ENCODE data around the gene TEAD1.

The TEAD1 gene

DNA sequence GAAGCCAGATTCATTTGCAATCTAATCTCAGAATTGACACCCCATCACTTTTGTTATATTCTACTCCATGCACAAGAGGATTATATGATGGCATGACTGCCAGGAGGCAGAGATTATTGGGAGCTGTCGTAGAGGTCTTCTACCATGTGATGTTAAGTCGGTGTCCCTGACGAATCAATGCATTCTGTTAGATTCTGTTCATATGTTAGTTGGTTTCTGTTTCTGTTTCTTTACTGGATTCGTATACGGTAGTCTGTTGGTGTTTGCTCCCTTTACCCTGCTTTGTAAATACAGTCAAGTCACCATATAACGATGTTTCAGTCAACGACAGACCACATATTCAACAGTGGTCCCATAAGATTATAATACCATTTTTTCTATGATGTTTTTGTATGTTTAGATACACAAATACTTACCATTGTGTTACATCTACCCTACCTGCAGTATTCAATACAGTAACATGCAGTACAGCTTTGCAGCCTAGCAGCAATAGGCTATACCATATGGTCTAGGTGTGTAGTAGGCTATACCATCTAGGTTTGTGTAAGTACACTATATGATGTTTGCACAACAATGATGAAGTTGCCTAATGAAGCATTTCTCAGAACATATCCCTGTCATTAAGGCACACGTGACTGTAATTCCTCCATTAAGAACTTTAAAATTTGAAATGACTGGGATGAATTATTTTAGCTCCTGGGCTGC is 312.1 kb downstream of the TEAD1 start:
- no peak for DNase-seq (ENCODE audit: low spot score)

DNA sequence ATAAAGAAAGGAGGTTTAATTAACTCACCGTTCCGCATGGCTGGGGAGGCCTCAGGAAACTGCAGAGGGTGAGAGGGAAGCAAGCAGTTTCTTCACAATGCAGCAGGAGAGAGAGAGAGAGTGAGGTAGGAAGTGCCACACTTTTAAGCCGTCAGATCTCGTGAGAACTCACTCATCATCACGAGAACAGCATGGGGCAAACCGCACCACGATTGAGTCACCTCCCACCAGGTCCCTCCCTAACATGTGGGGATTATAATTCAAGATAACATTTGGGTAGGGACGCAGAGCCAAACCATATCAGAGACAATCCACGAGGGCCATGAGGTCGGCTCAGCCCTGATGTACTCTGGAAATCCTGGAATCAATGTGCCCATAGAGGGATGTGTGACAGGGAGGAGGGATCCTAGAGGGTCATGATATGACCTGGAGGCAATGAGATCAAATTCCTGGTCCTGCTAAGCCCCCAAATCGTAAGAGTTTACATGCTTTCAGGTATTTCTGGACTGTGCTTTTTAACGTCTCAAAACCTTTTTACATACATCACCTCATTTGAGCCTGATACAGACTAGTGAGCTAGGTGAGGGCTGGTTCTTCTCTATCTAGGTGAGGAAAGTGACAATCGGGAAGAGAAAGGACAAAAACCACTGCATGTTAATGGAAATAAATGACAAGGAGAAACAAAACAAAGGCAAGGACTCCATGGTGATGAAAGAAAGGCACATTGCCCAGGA is 315.4 kb downstream of the TEAD1 start:
- DNase-seq (ENCODE audit: low spot score) = no peak

DNA sequence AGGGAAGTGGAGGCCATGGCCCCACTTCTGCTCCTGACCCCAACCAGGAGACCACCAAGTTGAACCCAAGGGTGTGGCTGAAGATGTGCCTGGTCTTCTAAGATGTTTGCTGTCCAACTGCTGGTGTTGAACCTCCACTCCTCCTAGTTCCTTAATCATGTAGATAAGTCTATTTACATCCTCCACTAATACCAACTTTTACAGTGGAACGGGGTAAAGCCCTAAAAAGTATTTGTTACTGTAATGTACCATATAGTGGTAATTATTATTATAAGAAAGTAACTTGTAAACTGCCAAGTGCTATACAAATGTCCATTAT is 315.9 kb downstream of the TEAD1 start:
- no peak for DNase-seq (ENCODE audit: low spot score)

DNA sequence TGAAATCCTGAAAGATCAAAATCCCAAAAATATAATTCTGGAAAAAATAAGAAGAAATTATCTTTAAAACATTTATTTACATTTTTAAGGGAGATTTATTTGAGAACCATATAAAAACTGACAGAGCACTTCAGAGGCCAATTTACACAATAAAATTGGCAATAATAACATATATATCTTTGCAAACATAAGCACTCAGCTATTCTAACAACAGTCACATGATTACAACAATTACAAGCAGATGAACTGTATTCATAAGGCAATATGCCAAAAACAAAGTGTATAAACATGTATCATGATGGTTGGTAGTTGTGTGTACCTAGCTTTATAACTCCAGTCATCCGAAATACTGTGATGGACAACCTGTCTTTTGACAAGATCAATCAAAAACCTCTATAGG is 317.2 kb downstream of the TEAD1 start:
- DNase-seq (ENCODE audit: low spot score) = no peak

DNA sequence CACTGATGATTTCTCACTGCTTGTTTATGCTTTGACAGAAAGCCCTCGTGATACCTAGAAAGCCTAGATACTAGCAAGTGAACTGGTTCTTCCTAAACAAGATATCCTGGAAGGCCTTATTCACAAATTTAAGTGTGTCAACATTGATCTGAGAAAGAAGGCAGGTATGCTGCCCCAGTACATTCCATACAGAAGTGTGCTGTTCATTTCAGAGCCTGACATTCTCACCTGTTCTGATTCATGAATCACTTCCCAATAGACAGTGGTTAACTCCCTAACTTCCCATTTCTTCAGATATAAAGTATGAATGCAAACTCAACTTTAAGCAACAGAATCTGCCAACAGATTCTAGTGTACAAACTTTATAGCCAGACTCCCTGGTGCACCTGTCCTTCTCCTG is 319.4 kb downstream of the TEAD1 start:
- DNase-seq (ENCODE audit: low spot score) = no peak

Measured in hematopoietic multipotent progenitor cell treated with erythropoietin and hydrocortisone succinate and interleukin-3 and kit ligand, for 15 days (in vitro differentiated cells).